VCaP (cell line): Measurements from ENCODE around the gene NEGR1.
"Not testable (repeated sequence)": the region's sequence is repeated elsewhere in the genome, so short reads cannot be mapped to it uniquely, and the experiment has no call there.

Experiments
- H3K27ac ChIP-seq: fragments of 450-650 bp; 2 replicates; pipeline ENCODE4 v1.5.1; 2017
- TF ChIP-seq, protein P1 (sequence below): fragments of 450-650 bp; conservative IDR thresholded peaks from 2 replicates; pipeline ENCODE4 v1.5.1; 2017; ENCODE audit warnings: mild to moderate bottlenecking, moderate library complexity

The NEGR1 gene

DNA sequence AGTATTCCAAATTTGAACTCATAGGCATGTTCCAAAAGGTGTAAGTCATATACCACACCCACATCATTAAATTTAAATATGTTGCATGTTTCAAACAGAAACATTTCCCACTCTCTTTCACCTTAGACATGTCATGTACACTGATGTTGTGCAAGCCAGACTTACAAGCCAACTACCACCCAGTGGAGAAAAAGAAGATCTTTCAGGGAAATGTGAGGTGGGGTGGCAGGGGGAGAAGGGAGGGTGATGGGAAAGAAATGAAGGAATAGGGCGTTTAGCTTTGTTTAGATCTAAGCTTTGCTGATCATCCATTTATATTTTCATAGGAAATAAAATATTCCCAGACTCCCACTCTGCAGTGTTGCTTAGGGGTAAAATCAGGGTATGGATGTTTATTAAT, 1.6 kb downstream of the NEGR1 start:
- TF ChIP-seq, protein P1, sequence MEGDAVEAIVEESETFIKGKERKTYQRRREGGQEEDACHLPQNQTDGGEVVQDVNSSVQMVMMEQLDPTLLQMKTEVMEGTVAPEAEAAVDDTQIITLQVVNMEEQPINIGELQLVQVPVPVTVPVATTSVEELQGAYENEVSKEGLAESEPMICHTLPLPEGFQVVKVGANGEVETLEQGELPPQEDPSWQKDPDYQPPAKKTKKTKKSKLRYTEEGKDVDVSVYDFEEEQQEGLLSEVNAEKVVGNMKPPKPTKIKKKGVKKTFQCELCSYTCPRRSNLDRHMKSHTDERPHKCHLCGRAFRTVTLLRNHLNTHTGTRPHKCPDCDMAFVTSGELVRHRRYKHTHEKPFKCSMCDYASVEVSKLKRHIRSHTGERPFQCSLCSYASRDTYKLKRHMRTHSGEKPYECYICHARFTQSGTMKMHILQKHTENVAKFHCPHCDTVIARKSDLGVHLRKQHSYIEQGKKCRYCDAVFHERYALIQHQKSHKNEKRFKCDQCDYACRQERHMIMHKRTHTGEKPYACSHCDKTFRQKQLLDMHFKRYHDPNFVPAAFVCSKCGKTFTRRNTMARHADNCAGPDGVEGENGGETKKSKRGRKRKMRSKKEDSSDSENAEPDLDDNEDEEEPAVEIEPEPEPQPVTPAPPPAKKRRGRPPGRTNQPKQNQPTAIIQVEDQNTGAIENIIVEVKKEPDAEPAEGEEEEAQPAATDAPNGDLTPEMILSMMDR: no peak
- no peak overlapping the region for H3K27ac ChIP-seq

DNA sequence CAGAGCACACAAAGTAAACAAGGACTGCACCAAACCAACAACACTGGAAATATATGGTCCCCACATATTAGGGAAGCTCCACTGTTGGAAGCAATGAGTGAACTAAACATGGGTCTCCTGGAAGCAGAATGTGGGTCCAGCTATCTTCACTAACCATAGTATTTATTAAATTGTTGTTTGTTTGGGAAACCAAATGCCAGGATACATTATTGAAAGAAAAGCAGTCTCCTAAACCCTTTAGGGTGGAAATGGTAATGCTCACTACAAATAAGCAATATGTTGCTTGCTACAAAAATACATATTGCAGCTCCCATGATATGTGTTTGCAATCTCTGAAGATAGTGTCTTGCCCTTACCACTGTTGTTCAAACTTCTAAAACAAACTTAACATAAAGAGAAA, 2.2 kb downstream of the NEGR1 start:
- no peak overlapping the region for H3K27ac ChIP-seq
- TF ChIP-seq, protein P1: no peak

DNA sequence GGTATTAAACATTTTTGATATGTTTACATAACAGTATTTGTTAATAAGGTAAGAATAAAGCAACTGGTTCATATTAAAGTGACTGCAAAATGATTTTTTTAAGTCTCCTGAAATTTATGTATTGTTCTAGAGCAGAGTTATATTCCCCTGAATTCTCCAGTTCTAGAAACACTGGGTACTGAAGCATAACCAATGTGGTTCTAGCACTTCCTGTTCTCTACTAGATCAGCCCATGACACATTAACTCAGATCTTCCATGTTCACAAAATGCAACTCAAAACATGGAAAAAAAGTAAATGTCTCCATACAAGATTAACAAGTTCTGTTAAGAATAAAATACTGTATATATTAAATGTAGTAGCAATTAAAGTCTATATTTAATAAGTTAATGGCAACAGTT, 3.9 kb downstream of the NEGR1 start:
- no peak overlapping the region for H3K27ac ChIP-seq
- TF ChIP-seq, protein P1: no peak

DNA sequence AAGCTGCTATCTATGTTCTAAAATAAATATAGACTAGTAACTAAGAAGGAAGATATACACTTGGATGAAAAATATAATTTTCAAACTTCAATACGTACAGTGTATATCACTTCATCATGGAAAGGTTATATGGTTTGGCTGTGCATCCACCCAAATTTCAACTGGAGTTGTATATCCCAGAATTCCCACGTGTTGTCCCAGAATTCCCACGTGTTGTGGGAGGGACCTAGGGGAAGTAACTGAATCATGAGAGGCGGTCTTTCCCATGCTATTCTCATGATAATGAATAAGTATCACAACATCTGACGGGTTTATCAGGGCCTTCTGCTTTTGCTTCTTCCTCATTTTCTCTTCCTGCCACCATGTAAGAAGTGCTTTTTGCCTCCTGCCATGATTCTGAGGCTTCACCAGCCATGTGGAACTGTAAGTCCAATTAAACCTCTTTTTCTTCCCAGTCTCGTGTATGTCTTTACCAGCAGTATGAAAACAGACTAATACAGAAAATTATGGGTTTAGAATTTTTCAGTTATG, 10.7 kb downstream of the NEGR1 start:
- H3K27ac ChIP-seq: no peak overlapping the region
- TF ChIP-seq, protein P1: no peak

DNA sequence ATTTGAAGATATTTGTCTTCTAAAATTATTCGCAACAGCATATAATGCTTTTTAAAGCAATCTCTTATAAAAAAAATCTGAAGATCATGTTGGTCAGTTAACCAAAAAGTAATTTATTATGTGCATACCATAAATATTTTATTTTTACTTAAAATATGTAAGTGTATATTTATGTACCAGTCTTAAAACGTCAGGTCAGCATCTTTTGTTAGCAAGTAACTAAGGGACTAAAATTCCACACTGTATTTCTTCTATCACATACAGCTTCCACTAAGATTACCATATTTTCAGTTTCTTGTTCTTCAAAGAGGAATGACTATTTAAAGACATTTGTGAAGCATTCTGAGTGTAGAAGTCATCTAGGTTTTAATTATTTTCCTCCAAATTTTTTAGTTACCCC, 19.6 kb downstream of the NEGR1 start:
- TF ChIP-seq, protein P1: no peak
- no peak overlapping the region for H3K27ac ChIP-seq

DNA sequence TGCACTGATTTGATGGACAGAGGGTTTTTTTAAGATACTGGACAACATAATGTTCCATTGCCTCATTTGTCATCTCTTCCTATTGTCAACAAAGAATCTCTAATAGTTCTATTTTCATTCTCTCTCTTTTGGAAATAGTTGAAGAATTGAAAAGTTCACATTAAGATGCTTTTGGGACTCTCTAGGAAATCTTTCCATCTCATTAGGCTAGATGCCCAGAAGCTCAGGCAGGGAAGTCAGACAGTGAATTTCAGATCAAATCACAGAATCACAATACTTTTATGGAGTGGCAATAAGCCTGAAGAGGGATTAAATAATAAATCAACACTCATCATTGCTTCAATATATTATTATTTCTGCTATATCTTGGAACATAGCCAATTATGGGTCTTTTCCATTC, 29.2 kb downstream of the NEGR1 start:
- no peak overlapping the region for H3K27ac ChIP-seq
- TF ChIP-seq, protein P1: no peak

DNA sequence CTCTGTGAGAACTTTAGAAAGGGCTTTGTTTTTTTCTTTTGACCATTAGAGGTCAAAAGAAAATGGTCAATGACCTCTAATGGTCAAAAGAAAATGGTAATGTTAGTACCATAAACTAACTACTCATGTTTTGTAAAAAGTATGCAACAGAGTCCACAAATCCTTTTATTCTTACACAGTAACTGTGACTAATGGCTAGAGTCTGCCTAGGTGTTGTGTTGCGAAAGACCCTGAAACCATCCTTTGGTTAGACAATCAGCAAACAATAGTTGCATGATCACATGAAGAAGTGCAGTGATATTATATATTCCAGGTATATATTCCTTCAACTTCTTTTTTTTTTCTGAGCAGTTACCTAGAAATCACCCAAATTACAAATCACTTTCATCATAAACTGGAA, 40.9 kb downstream of the NEGR1 start:
- H3K27ac ChIP-seq: no peak overlapping the region
- TF ChIP-seq, protein P1: no peak

DNA sequence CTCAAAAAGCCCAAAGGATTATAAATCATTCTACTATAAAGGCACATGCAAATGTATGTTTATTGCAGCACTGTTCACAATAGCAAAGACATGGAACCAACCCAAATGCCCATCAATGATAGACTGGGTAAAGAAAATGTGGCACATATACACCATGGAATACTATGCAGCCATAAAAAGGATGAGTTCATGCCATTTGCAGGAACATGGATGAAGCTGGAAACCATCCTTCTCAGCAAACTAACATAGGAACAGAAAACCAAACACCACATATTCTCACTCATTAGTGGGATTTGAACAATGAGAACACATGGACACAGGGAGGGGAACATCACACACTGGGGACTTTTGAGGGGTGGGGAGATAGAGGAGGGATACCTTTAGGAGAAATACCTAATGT, 46.4 kb downstream of the NEGR1 start:
- H3K27ac ChIP-seq: not testable (repeated sequence)
